ENCODE results near the gene TSHZ2.

TSHZ2 gene

GRCh38 chr20:53349730-53350129, 377.6 kb downstream of the TSHZ2 start:
- peaks cover 0 to 4% of the 10 kb centered on the region in 2 donors for H3K9me3 ChIP-seq (ENCODE audit: control insufficient read depth in 2 of 2, low read length in 2 of 2)
- no peaks in the 10 kb centered on the region for H3K4me1 ChIP-seq (ENCODE audit: control insufficient read depth in 2 of 2, insufficient read depth in 2 of 2, low read length in 2 of 2)
- H3K36me3 ChIP-seq (ENCODE audit: control insufficient read depth in 2 of 2, insufficient read depth in 2 of 2, low read length in 2 of 2): no peaks in the 10 kb centered on the region
- no peak overlapping the region for H3K27ac ChIP-seq (ENCODE audit: low read depth in 2 of 2, low read length in 2 of 2)
- H3K9ac ChIP-seq (ENCODE audit: low read depth in 1 of 2, low read length in 2 of 2): no peak overlapping the region
- no peak overlapping the region for H3K4me3 ChIP-seq (ENCODE audit: low read length in 2 of 2)
- H3K27me3 ChIP-seq (ENCODE audit: control insufficient read depth in 2 of 2, insufficient read depth in 2 of 2, low read length in 2 of 2): no peaks in the 10 kb centered on the region

GRCh38 chr20:53352727-53353440, 380.7 kb downstream of the TSHZ2 start:
- no peak overlapping the region for H3K27ac ChIP-seq (ENCODE audit: low read depth in 2 of 2, low read length in 2 of 2)
- peaks cover 3 to 4% of the 10 kb centered on the region in 2 donors for H3K9me3 ChIP-seq (ENCODE audit: control insufficient read depth in 2 of 2, low read length in 2 of 2)
- H3K27me3 ChIP-seq (ENCODE audit: control insufficient read depth in 2 of 2, insufficient read depth in 2 of 2, low read length in 2 of 2): no peaks in the 10 kb centered on the region
- no peaks in the 10 kb centered on the region for H3K4me1 ChIP-seq (ENCODE audit: control insufficient read depth in 2 of 2, insufficient read depth in 2 of 2, low read length in 2 of 2)
- no peak overlapping the region for H3K4me3 ChIP-seq (ENCODE audit: low read length in 2 of 2)
- no peaks in the 10 kb centered on the region for H3K36me3 ChIP-seq (ENCODE audit: control insufficient read depth in 2 of 2, insufficient read depth in 2 of 2, low read length in 2 of 2)
- H3K9ac ChIP-seq (ENCODE audit: low read depth in 1 of 2, low read length in 2 of 2): no peak overlapping the region

- H3K4me3 ChIP-seq (ENCODE audit: low read length in 2 of 2): no peak overlapping the region
- H3K27me3 ChIP-seq (ENCODE audit: control insufficient read depth in 2 of 2, insufficient read depth in 2 of 2, low read length in 2 of 2): no peaks in the 10 kb centered on the region
- no peaks in the 10 kb centered on the region for H3K4me1 ChIP-seq (ENCODE audit: control insufficient read depth in 2 of 2, insufficient read depth in 2 of 2, low read length in 2 of 2)
- H3K36me3 ChIP-seq (ENCODE audit: control insufficient read depth in 2 of 2, insufficient read depth in 2 of 2, low read length in 2 of 2): no peaks in the 10 kb centered on the region
- H3K27ac ChIP-seq (ENCODE audit: low read depth in 2 of 2, low read length in 2 of 2): no peak overlapping the region
- peaks cover 3 to 4% of the 10 kb centered on the region in 2 donors for H3K9me3 ChIP-seq (ENCODE audit: control insufficient read depth in 2 of 2, low read length in 2 of 2)
- no peak overlapping the region for H3K9ac ChIP-seq (ENCODE audit: low read depth in 1 of 2, low read length in 2 of 2)
These were observed 382.2 kb downstream of the TSHZ2 start for GRCh38 chr20:53354314-53354713.

- Histone ChIP-seq H3K9ac (ENCODE audit: low read depth in 1 of 2, low read length in 2 of 2) (no peak overlapping the region), H3K27ac (ENCODE audit: low read depth in 2 of 2, low read length in 2 of 2) (no peak overlapping the region), H3K36me3 (ENCODE audit: control insufficient read depth in 2 of 2, insufficient read depth in 2 of 2, low read length in 2 of 2) (no peaks in the 10 kb centered on the region), H3K4me3 (ENCODE audit: low read length in 2 of 2) (no peak overlapping the region), H3K27me3 (ENCODE audit: control insufficient read depth in 2 of 2, insufficient read depth in 2 of 2, low read length in 2 of 2) (no peaks in the 10 kb centered on the region), H3K9me3 (ENCODE audit: control insufficient read depth in 2 of 2, low read length in 2 of 2) (peaks cover 0 to 3% of the 10 kb centered on the region in 2 donors), H3K4me1 (ENCODE audit: control insufficient read depth in 2 of 2, insufficient read depth in 2 of 2, low read length in 2 of 2) (no peaks in the 10 kb centered on the region)
These were observed 383.6 kb downstream of the TSHZ2 start for GRCh38 chr20:53355790-53356189.

- Histone ChIP-seq H3K4me1 (ENCODE audit: control insufficient read depth in 2 of 2, insufficient read depth in 2 of 2, low read length in 2 of 2) (no peaks in the 10 kb centered on the region), H3K27me3 (ENCODE audit: control insufficient read depth in 2 of 2, insufficient read depth in 2 of 2, low read length in 2 of 2) (no peaks in the 10 kb centered on the region), H3K9me3 (ENCODE audit: control insufficient read depth in 2 of 2, low read length in 2 of 2) (peaks cover 0 to 3% of the 10 kb centered on the region in 2 donors), H3K36me3 (ENCODE audit: control insufficient read depth in 2 of 2, insufficient read depth in 2 of 2, low read length in 2 of 2) (no peaks in the 10 kb centered on the region), H3K9ac (ENCODE audit: low read depth in 1 of 2, low read length in 2 of 2) (no peak overlapping the region), H3K4me3 (ENCODE audit: low read length in 2 of 2) (no peak overlapping the region), H3K27ac (ENCODE audit: low read depth in 2 of 2, low read length in 2 of 2) (no peak overlapping the region)
These were observed 387.3 kb downstream of the TSHZ2 start for GRCh38 chr20:53359425-53359824.

GRCh38 chr20:53360852-53361251, 388.7 kb downstream of the TSHZ2 start:
- H3K9me3 ChIP-seq (ENCODE audit: control insufficient read depth in 2 of 2, low read length in 2 of 2): peaks cover 0 to under 1% of the 10 kb centered on the region in 2 donors
- H3K4me1 ChIP-seq (ENCODE audit: control insufficient read depth in 2 of 2, insufficient read depth in 2 of 2, low read length in 2 of 2): no peaks in the 10 kb centered on the region
- H3K4me3 ChIP-seq (ENCODE audit: low read length in 2 of 2): no peak overlapping the region
- H3K36me3 ChIP-seq (ENCODE audit: control insufficient read depth in 2 of 2, insufficient read depth in 2 of 2, low read length in 2 of 2): no peaks in the 10 kb centered on the region
- no peaks in the 10 kb centered on the region for H3K27me3 ChIP-seq (ENCODE audit: control insufficient read depth in 2 of 2, insufficient read depth in 2 of 2, low read length in 2 of 2)
- no peak overlapping the region for H3K9ac ChIP-seq (ENCODE audit: low read depth in 1 of 2, low read length in 2 of 2)
- H3K27ac ChIP-seq (ENCODE audit: low read depth in 2 of 2, low read length in 2 of 2): no peak overlapping the region

- H3K9me3 ChIP-seq (ENCODE audit: control insufficient read depth in 2 of 2, low read length in 2 of 2): no peaks in the 10 kb centered on the region
- H3K27ac ChIP-seq (ENCODE audit: low read depth in 2 of 2, low read length in 2 of 2): no peak overlapping the region
- no peaks in the 10 kb centered on the region for H3K4me1 ChIP-seq (ENCODE audit: control insufficient read depth in 2 of 2, insufficient read depth in 2 of 2, low read length in 2 of 2)
- no peak overlapping the region for H3K4me3 ChIP-seq (ENCODE audit: low read length in 2 of 2)
- no peaks in the 10 kb centered on the region for H3K27me3 ChIP-seq (ENCODE audit: control insufficient read depth in 2 of 2, insufficient read depth in 2 of 2, low read length in 2 of 2)
- no peak overlapping the region for H3K9ac ChIP-seq (ENCODE audit: low read depth in 1 of 2, low read length in 2 of 2)
- H3K36me3 ChIP-seq (ENCODE audit: control insufficient read depth in 2 of 2, insufficient read depth in 2 of 2, low read length in 2 of 2): no peaks in the 10 kb centered on the region
These were observed 390.6 kb downstream of the TSHZ2 start for GRCh38 chr20:53362736-53363135.

- no peaks in the 10 kb centered on the region for H3K9me3 ChIP-seq (ENCODE audit: control insufficient read depth in 2 of 2, low read length in 2 of 2)
- no peak overlapping the region for H3K4me3 ChIP-seq (ENCODE audit: low read length in 2 of 2)
- no peaks in the 10 kb centered on the region for H3K4me1 ChIP-seq (ENCODE audit: control insufficient read depth in 2 of 2, insufficient read depth in 2 of 2, low read length in 2 of 2)
- H3K36me3 ChIP-seq (ENCODE audit: control insufficient read depth in 2 of 2, insufficient read depth in 2 of 2, low read length in 2 of 2): no peaks in the 10 kb centered on the region
- no peak overlapping the region for H3K27ac ChIP-seq (ENCODE audit: low read depth in 2 of 2, low read length in 2 of 2)
- H3K27me3 ChIP-seq (ENCODE audit: control insufficient read depth in 2 of 2, insufficient read depth in 2 of 2, low read length in 2 of 2): no peaks in the 10 kb centered on the region
- no peak overlapping the region for H3K9ac ChIP-seq (ENCODE audit: low read depth in 1 of 2, low read length in 2 of 2)
These were observed 392.5 kb downstream of the TSHZ2 start for GRCh38 chr20:53364646-53365045.

GRCh38 chr20:53365076-53365475, 392.9 kb downstream of the TSHZ2 start:
- no peak overlapping the region for H3K4me3 ChIP-seq (ENCODE audit: low read length in 2 of 2)
- no peaks in the 10 kb centered on the region for H3K36me3 ChIP-seq (ENCODE audit: control insufficient read depth in 2 of 2, insufficient read depth in 2 of 2, low read length in 2 of 2)
- H3K9me3 ChIP-seq (ENCODE audit: control insufficient read depth in 2 of 2, low read length in 2 of 2): no peaks in the 10 kb centered on the region
- no peaks in the 10 kb centered on the region for H3K27me3 ChIP-seq (ENCODE audit: control insufficient read depth in 2 of 2, insufficient read depth in 2 of 2, low read length in 2 of 2)
- H3K4me1 ChIP-seq (ENCODE audit: control insufficient read depth in 2 of 2, insufficient read depth in 2 of 2, low read length in 2 of 2): no peaks in the 10 kb centered on the region
- H3K27ac ChIP-seq (ENCODE audit: low read depth in 2 of 2, low read length in 2 of 2): no peak overlapping the region
- no peak overlapping the region for H3K9ac ChIP-seq (ENCODE audit: low read depth in 1 of 2, low read length in 2 of 2)

GRCh38 chr20:53365539-53366075, 393.4 kb downstream of the TSHZ2 start:
- H3K9me3 ChIP-seq (ENCODE audit: control insufficient read depth in 2 of 2, low read length in 2 of 2): no peaks in the 10 kb centered on the region
- no peak overlapping the region for H3K9ac ChIP-seq (ENCODE audit: low read depth in 1 of 2, low read length in 2 of 2)
- H3K27me3 ChIP-seq (ENCODE audit: control insufficient read depth in 2 of 2, insufficient read depth in 2 of 2, low read length in 2 of 2): no peaks in the 10 kb centered on the region
- no peak overlapping the region for H3K27ac ChIP-seq (ENCODE audit: low read depth in 2 of 2, low read length in 2 of 2)
- H3K4me3 ChIP-seq (ENCODE audit: low read length in 2 of 2): no peak overlapping the region
- no peaks in the 10 kb centered on the region for H3K4me1 ChIP-seq (ENCODE audit: control insufficient read depth in 2 of 2, insufficient read depth in 2 of 2, low read length in 2 of 2)
- no peaks in the 10 kb centered on the region for H3K36me3 ChIP-seq (ENCODE audit: control insufficient read depth in 2 of 2, insufficient read depth in 2 of 2, low read length in 2 of 2)

Data from mucosa of rectum (tissue), 2 donors.